SH-SY5Y (cell line): ENCODE data around the gene NTHL1.

Experiments used
- GATA2 ChIP-seq: IDR thresholded peaks from 2 replicates; pipeline ENCODE4 v1.6.1; 2011; ENCODE audit warnings: mild to moderate bottlenecking, low read depth, low read length
- GATA3 ChIP-seq: IDR thresholded peaks from 2 replicates; pipeline ENCODE4 v1.6.1; 2011; ENCODE audit warnings: low read depth, mild to moderate bottlenecking, low read length, moderate library complexity

DNA sequence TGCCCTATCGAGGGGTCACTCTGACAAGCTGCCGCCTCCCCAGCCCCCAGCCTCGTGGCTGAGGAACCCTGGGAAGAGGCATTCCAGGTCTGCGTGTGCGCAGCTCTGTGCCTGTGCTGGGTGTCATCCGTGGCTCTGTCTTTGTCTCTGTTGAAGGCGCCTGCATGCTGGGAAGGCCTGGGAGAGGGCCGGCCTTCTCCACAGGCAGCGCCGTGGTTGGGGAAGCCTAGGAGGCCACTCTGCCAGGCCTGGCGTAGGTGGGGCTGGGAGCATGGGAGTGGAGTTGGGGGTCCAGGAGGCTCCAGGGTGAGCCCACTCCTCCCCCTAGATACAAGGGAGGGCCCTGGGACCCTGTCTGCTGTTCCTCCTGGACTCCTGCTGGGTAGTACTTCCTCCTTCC, 17.6 kb downstream of the NTHL1 start:
- TF ChIP-seq GATA2: no peak
- TF ChIP-seq GATA3: no peak
